ENCODE data around the gene HSD11B1. TPM values are rescaled to one million over a fixed set of nuclear protein-coding genes. Genes with fewer than 3 reads are reported as not detected.

HSD11B1 gene
- polyA plus RNA-seq, 3 donors, result not detected

GRCh38 chr1:209741889-209742288 is 37.2 kb downstream of the HSD11B1 start:
- Histone ChIP-seq H3K36me3 (replicated peaks in 1 of 2; ENCODE audit: control insufficient read depth in 1 of 2, insufficient read depth in 2 of 2, low read length in 2 of 2) (no peaks in the 10 kb centered on the region), H3K4me3 (replicated peaks in 1 of 3; ENCODE audit: low read depth in 2 of 3, low read length in 3 of 3) (no peak overlapping the region), H4K20me1 (ENCODE audit: insufficient read depth, low read length) (no peaks in the 10 kb centered on the region), H3K9me3 (replicated peaks in 1 of 2; ENCODE audit: control insufficient read depth in 1 of 2, insufficient read depth in 1 of 2, low read length in 2 of 2) (no peaks in the 10 kb centered on the region), H3K4me1 (ENCODE audit: control insufficient read depth in 1 of 2, insufficient read depth in 2 of 2, low read length in 2 of 2) (no peaks in the 10 kb centered on the region), H3K27me3 (ENCODE audit: control insufficient read depth in 2 of 2, insufficient read depth in 2 of 2, low read length in 2 of 2) (no peaks in the 10 kb centered on the region), H3K4me2 (replicated peaks; ENCODE audit: extremely low read depth, low read length, poor library complexity, severe bottlenecking) (no peak overlapping the region), H3K27ac (ENCODE audit: low read depth in 1 of 2, low read length in 2 of 2) (no peak overlapping the region), H3K79me2 (ENCODE audit: insufficient read depth, low read length) (no peaks in the 10 kb centered on the region), H3K9ac (ENCODE audit: insufficient read depth, low read length, poor library complexity, severe bottlenecking) (no peak overlapping the region), H2AFZ (ENCODE audit: insufficient read depth, low read depth, low read length, poor library complexity, severe bottlenecking) (no peak overlapping the region)
- H3K27ac Mint-ChIP-seq, result no peak overlapping the region
- no peak for DNase-seq
- no peaks in the 10 kb centered on the region for H3K9me3 Mint-ChIP-seq
- no peaks in the 10 kb centered on the region for H3K36me3 Mint-ChIP-seq
- TF ChIP-seq CTCF (IDR thresholded peaks at IDR 0.05), result no peak
- WGBS (ENCODE audit: insufficient coverage), result 75% methylated on average over 1 of the region's 2 CpGs
- peak overlapping the region in 1 of 2 donors; percentile 5 for H3K4me3 Mint-ChIP-seq
- intact Hi-C loops (cut with micrococcal nuclease), result loop anchor here (5.0 to 10.0 kb wide), 2 partner anchors 40 to 47 kb away; partner anchors contain the start of gene HSD11B1 (in 1 of the 2)
- peaks cover under 1% of the 10 kb centered on the region for H3K4me1 Mint-ChIP-seq
- H3K27me3 Mint-ChIP-seq (ENCODE audit: low read depth in 3 of 3), result peaks cover 0 to 6% (median 2%) of the 10 kb centered on the region in 3 donors

GRCh38 chr1:209742409-209743144 is 37.9 kb downstream of the HSD11B1 start:
- DNase-seq, result no peak
- H3K27ac Mint-ChIP-seq, result no peak overlapping the region

More at GRCh38 chr1:209742409-209743144, 37.9 kb downstream of the HSD11B1 start:
- Histone ChIP-seq H2AFZ (ENCODE audit: insufficient read depth, low read depth, low read length, poor library complexity, severe bottlenecking) (no peak overlapping the region), H3K4me2 (replicated peaks; ENCODE audit: extremely low read depth, low read length, poor library complexity, severe bottlenecking) (no peak overlapping the region), H3K4me3 (replicated peaks in 1 of 3; ENCODE audit: low read depth in 2 of 3, low read length in 3 of 3) (no peak overlapping the region), H3K9me3 (replicated peaks in 1 of 2; ENCODE audit: control insufficient read depth in 1 of 2, insufficient read depth in 1 of 2, low read length in 2 of 2) (no peaks in the 10 kb centered on the region), H3K79me2 (ENCODE audit: insufficient read depth, low read length) (no peaks in the 10 kb centered on the region), H3K36me3 (replicated peaks in 1 of 2; ENCODE audit: control insufficient read depth in 1 of 2, insufficient read depth in 2 of 2, low read length in 2 of 2) (no peaks in the 10 kb centered on the region), H3K27me3 (ENCODE audit: control insufficient read depth in 2 of 2, insufficient read depth in 2 of 2, low read length in 2 of 2) (no peaks in the 10 kb centered on the region), H3K9ac (ENCODE audit: insufficient read depth, low read length, poor library complexity, severe bottlenecking) (no peak overlapping the region), H4K20me1 (ENCODE audit: insufficient read depth, low read length) (no peaks in the 10 kb centered on the region), H3K27ac (ENCODE audit: low read depth in 1 of 2, low read length in 2 of 2) (no peak overlapping the region), H3K4me1 (ENCODE audit: control insufficient read depth in 1 of 2, insufficient read depth in 2 of 2, low read length in 2 of 2) (peaks cover 4 to 5% of the 10 kb centered on the region in 2 donors)
- Mint-ChIP-seq H3K9me3 (no peaks in the 10 kb centered on the region), H3K4me1 (peaks cover 4% of the 10 kb centered on the region), H3K4me3 (no peak overlapping the region), H3K36me3 (no peaks in the 10 kb centered on the region), H3K27me3 (ENCODE audit: low read depth in 3 of 3) (peaks cover 0 to 6% (median 2%) of the 10 kb centered on the region in 3 donors)
- 50% methylated on average over 1 of the region's 8 CpGs for WGBS (ENCODE audit: insufficient coverage)
- TF ChIP-seq CTCF (IDR thresholded peaks at IDR 0.05), result no peak
- intact Hi-C loops (cut with micrococcal nuclease), result loop anchor here (5.0 to 10.0 kb wide), 2 partner anchors 40 to 48 kb away; partner anchors contain the start of gene HSD11B1 (in 1 of the 2)

Measured in CD14-positive monocyte (primary cell).